Measurements from ENCODE around the gene SLC26A9. TPM values are rescaled to one million over a fixed set of nuclear protein-coding genes. Genes with fewer than 3 reads are reported as not detected.
A peak's percentile ranks its signal among the peaks of the same experiment; 100 is the strongest.

Gene SLC26A9
- total and polyA plus RNA-seq, 9 of the 15 experiments (the other 6 are each of a cell fraction or from before 2014, with no cell fraction given), result 0.03 TPM; not detected in 8

DNA sequence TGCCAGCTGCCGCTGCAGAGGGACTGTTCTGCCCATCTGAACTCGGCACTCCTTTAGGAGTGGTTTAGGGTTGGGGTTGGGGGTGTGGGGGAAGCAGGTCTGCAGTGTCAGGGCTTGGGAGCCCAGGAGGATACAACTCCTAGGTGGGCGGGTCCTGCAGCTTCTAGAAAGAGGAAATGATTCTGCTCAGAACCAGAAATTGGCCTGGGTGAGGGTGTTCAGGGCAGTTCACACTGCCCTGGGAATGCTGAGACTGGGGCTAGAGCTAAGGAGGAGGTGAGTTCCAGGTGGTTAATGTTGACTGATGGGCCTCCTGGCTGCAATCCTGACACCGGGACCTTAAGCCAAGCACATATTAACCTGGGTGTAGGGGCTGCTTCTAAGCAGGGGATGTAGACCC is 4.8 kb upstream of the SLC26A9 start:
- H3K4me3 ChIP-seq, result no peak overlapping the region
- BruUV-seq (replicated peaks), result no TSS peak
- 3% methylated on average over 4 of the region's 4 CpGs for WGBS (ENCODE audit: insufficient coverage, low coverage, missing lambda C conversion rate)
- peaks cover 6 to 10% of the 10 kb centered on the region in 2 experiments for H3K4me1 ChIP-seq (replicated peaks in 1 of 2; ENCODE audit: control insufficient read depth in 2 of 2, insufficient read depth in 2 of 2, low read length in 2 of 2)
- H3K9me1 ChIP-seq (ENCODE audit: control insufficient read depth, insufficient read depth, low read length), result no peaks in the 10 kb centered on the region
- CTCF ChIA-PET (ENCODE audit: low intra/inter-chr PET ratio), result no interaction called here
- H3K27ac ChIP-seq (ENCODE audit: extremely low read depth, low read depth, low read length), result no peak overlapping the region
- H3K4me2 ChIP-seq (ENCODE audit: insufficient read depth, low read length), result no peak overlapping the region
- FAIRE-seq (no peak), DNase-seq (ENCODE audit: extremely low read depth in 1 of 4, low spot score in 3 of 4) (no peak), ATAC-seq (no peak; the same call in 2 of the 3 replicates)
- H3K27me3 ChIP-seq (ENCODE audit: control insufficient read depth in 2 of 2, insufficient read depth in 2 of 2, low read length in 2 of 2), result peaks cover 39 to 69% of the 10 kb centered on the region in 2 experiments
- H3K36me3 ChIP-seq (ENCODE audit: control insufficient read depth, insufficient read depth, low read length), result no peaks in the 10 kb centered on the region
- POLR2A ChIA-PET, result interaction anchor here (0.6 to 1.7 kb wide), 2 partner anchors 14 to 15 kb away, joined by 4 to 6 read pairs; no protein-coding TSS in a partner anchor
- no peak overlapping the region for H2AFZ ChIP-seq (ENCODE audit: low read depth, low read length)
- H3K9ac ChIP-seq (ENCODE audit: insufficient read depth in 1 of 2, low read depth in 2 of 2, low read length in 2 of 2), result no peak overlapping the region
- intact Hi-C loops (cut with micrococcal nuclease), result no loop called here
- H3K79me2 ChIP-seq (ENCODE audit: control insufficient read depth, insufficient read depth, low read length), result no peaks in the 10 kb centered on the region
- peaks cover 29% of the 10 kb centered on the region for H4K20me1 ChIP-seq (replicated peaks; ENCODE audit: control insufficient read depth, insufficient read depth, low read length)
- in situ Hi-C loops (cut with MboI), result no loop called here
- H3K9me3 ChIP-seq (replicated peaks; ENCODE audit: control insufficient read depth, insufficient read depth, low read depth, low read length), result no peaks in the 10 kb centered on the region
- TF ChIP-seq PRPF4 (IDR thresholded peaks at IDR 0.05; ENCODE audit: insufficient read depth, low read depth, low read length, poor library complexity, severe bottlenecking) (no peak), ZNF140 (CRISPR knock-in tag; IDR thresholded peaks at IDR 0.05) (no peak), KLF16 (IDR thresholded peaks at IDR 0.05) (0 out of 2 replicates have a peak, but pooled peaks have one; percentile 12), HBP1 (CRISPR knock-in tag; IDR thresholded peaks at IDR 0.05) (no peak), DACH1 (IDR thresholded peaks at IDR 0.05; ENCODE audit: partially characterized antibody) (no peak), BRD4 (IDR thresholded peaks at IDR 0.05) (no peak), HMGN3 (IDR thresholded peaks at IDR 0.05; ENCODE audit: borderline replicate concordance, extremely low read depth, insufficient read length, low read depth, low read length) (no peak), ZHX1 (conservative IDR thresholded peaks at IDR 0.05; ENCODE audit: low read length) (no peak), SPI1 (IDR thresholded peaks at IDR 0.05; ENCODE audit: borderline replicate concordance, low read depth, low read length) (peak; percentile 80), AFF4 (CRISPR knock-in tag; IDR thresholded peaks at IDR 0.05) (no peak), TAF15 (IDR thresholded peaks at IDR 0.05; ENCODE audit: low read depth, low read length) (no peak)
